ENCODE results near the gene MKLN1.

- TF ChIP-seq POLR2A (IDR thresholded peaks at IDR 0.05) (no peak), POLR2AphosphoS5 (IDR thresholded peaks at IDR 0.05; ENCODE audit: insufficient read depth in 1 of 2, low read depth in 1 of 2) (no peak)
These were observed 162.2 kb downstream of the MKLN1 start for GRCh38 chr7:131489881-131490280.
